ENCODE measurements around the gene SPATA19.

DNA sequence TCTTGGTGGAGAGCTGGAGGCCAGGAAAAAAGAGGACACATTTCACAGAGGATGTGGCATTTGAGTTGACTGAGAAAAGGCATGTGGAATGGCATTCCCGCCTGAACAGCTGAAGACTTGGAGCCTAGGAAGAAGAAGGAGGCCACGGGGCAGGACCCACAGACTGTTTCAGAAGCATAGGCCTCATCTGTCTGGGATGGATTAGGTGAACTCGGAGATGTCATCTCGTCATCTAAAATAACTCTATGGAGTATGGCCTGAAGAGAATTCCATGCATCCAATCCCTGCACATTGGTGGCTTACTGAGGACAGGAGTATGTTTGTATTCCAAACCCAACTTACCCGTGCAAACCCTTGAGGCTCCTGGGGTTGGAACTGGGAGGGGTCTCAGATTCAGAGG lies 16.4 kb downstream of the SPATA19 start:
- TF ChIP-seq, protein P1, sequence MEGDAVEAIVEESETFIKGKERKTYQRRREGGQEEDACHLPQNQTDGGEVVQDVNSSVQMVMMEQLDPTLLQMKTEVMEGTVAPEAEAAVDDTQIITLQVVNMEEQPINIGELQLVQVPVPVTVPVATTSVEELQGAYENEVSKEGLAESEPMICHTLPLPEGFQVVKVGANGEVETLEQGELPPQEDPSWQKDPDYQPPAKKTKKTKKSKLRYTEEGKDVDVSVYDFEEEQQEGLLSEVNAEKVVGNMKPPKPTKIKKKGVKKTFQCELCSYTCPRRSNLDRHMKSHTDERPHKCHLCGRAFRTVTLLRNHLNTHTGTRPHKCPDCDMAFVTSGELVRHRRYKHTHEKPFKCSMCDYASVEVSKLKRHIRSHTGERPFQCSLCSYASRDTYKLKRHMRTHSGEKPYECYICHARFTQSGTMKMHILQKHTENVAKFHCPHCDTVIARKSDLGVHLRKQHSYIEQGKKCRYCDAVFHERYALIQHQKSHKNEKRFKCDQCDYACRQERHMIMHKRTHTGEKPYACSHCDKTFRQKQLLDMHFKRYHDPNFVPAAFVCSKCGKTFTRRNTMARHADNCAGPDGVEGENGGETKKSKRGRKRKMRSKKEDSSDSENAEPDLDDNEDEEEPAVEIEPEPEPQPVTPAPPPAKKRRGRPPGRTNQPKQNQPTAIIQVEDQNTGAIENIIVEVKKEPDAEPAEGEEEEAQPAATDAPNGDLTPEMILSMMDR (conservative IDR thresholded peaks at IDR 0.05; ENCODE audit: low read depth, low read length), result no peak
- TF ChIP-seq EZH2 (IDR thresholded peaks at IDR 0.05; ENCODE audit: borderline replicate concordance, low read depth, low read length, poor library complexity, severe bottlenecking), result no peak

Measured in A673 (cell line).